GM23338 (cell line): ENCODE data around the gene SF3B4. TPM values are rescaled to one million over a fixed set of nuclear protein-coding genes. Genes with fewer than 3 reads are reported as not detected.

Source experiments
- ATAC-seq: fragments of 200-7000 bp; cut with Tn5 transposase; 3 replicates; pipeline ENCODE4 v1.9.1; 2020
- DNase-seq: peaks from one replicate; pipeline ENCODE4 v3.0.0-alpha.2; 2015; ENCODE audit warnings: low spot score
- H2AFZ ChIP-seq: fragments of 200-600 bp; sonication (generic); 2 replicates; pipeline ENCODE4 v1.8.0; 2016; ENCODE audit warnings: antibody characterized with exemption, mild to moderate bottlenecking, moderate library complexity
- H3F3A ChIP-seq: fragments of 200-600 bp; sonication (generic); replicated peaks from 2 replicates; pipeline ENCODE4 v1.8.0; 2017; ENCODE audit warnings: antibody characterized with exemption, mixed run types, low read depth
- H3K27ac ChIP-seq: fragments of 200-600 bp; sonication (generic); 2 replicates; pipeline ENCODE4 v1.6.1; 2016; ENCODE audit warnings: low read depth
- H3K27me3 ChIP-seq: fragments of 200-600 bp; sonication (generic); 2 replicates; pipeline ENCODE4 v1.8.0; 2016; ENCODE audit warnings: mild to moderate bottlenecking, mixed run types, moderate library complexity; ENCODE audit not compliant: insufficient read depth
- H3K36me3 ChIP-seq: fragments of 200-600 bp; sonication (generic); 2 replicates; pipeline ENCODE4 v1.8.0; 2016; ENCODE audit warnings: mild to moderate bottlenecking; ENCODE audit not compliant: insufficient read depth
- H3K4me1 ChIP-seq: fragments of 200-600 bp; sonication (generic); 2 replicates; pipeline ENCODE4 v1.8.0; 2016; ENCODE audit warnings: mild to moderate bottlenecking, moderate library complexity; ENCODE audit not compliant: insufficient read depth
- H3K4me2 ChIP-seq: fragments of 200-600 bp; sonication (generic); 2 replicates; pipeline ENCODE4 v1.7.1; 2017; ENCODE audit warnings: mixed run types
- H3K4me3 ChIP-seq: fragments of 200-600 bp; sonication (generic); 2 replicates; pipeline ENCODE4 v1.6.1; 2016; ENCODE audit warnings: mixed run types
- H3K79me2 ChIP-seq: fragments of 200-600 bp; sonication (generic); replicated peaks from 2 replicates; pipeline ENCODE4 v1.8.0; 2017; ENCODE audit warnings: mild to moderate bottlenecking; ENCODE audit not compliant: insufficient read depth
- H3K9me2 ChIP-seq: fragments of 200-600 bp; sonication (generic); 2 replicates; pipeline ENCODE4 v1.8.0; 2017; ENCODE audit not compliant: insufficient read depth
- H4K20me1 ChIP-seq: fragments of 200-600 bp; sonication (generic); replicated peaks from 2 replicates; pipeline ENCODE4 v1.8.0; 2017; ENCODE audit warnings: mild to moderate bottlenecking; ENCODE audit not compliant: insufficient read depth
- H3K27ac Mint-ChIP-seq: 2 replicates; pipeline ENCODE4 v1.8.0; 2020; ENCODE audit warnings: inconsistent platforms, mild to moderate bottlenecking, moderate library complexity, mixed read lengths
- H3K27me3 Mint-ChIP-seq: 3 replicates; pipeline ENCODE4 v1.8.0; 2022; ENCODE audit warnings: low read depth, mild to moderate bottlenecking, moderate library complexity, mixed read lengths, inconsistent platforms; ENCODE audit not compliant: insufficient read depth, poor library complexity
- H3K36me3 Mint-ChIP-seq: 3 replicates; pipeline ENCODE4 v1.8.0; 2021; ENCODE audit warnings: low read depth, mild to moderate bottlenecking, inconsistent platforms, moderate library complexity, mixed read lengths
- H3K4me1 Mint-ChIP-seq: 3 replicates; pipeline ENCODE4 v1.8.0; 2020; ENCODE audit warnings: mild to moderate bottlenecking, inconsistent platforms, mixed read lengths
- H3K4me3 Mint-ChIP-seq: 3 replicates; pipeline ENCODE4 v1.8.0; 2021; ENCODE audit warnings: moderate library complexity, mild to moderate bottlenecking, inconsistent platforms, mixed read lengths
- H3K9me3 Mint-ChIP-seq: 3 replicates; pipeline ENCODE4 v1.8.0; 2020; ENCODE audit warnings: moderate library complexity, mild to moderate bottlenecking, inconsistent platforms, mixed read lengths
- CREB1 ChIP-seq: fragments of 250-450 bp; sonication (Bioruptor Pico); IDR thresholded peaks from 2 replicates; pipeline ENCODE4 v1.5.0; 2020; ENCODE audit warnings: low read depth, mild to moderate bottlenecking, moderate library complexity
- EZH2phosphoT487 ChIP-seq: fragments of 200-600 bp; sonication (generic); IDR thresholded peaks from one replicate; pipeline ENCODE4 v1.8.1; 2018; ENCODE audit warnings: antibody characterized with exemption; ENCODE audit not compliant: unreplicated experiment
- JUNB ChIP-seq: IDR thresholded peaks from one replicate; pipeline ENCODE4 v1.6.1; 2016; ENCODE audit warnings: antibody characterized with exemption; ENCODE audit not compliant: unreplicated experiment
- NANOG ChIP-seq: IDR thresholded peaks from 2 replicates; pipeline ENCODE4 v1.6.1; 2016; ENCODE audit warnings: antibody characterized with exemption, borderline replicate concordance
- POLR2AphosphoS5 ChIP-seq: IDR thresholded peaks from 2 replicates; pipeline ENCODE4 v1.6.1; 2016; ENCODE audit warnings: antibody characterized with exemption, low read depth
- REST ChIP-seq: IDR thresholded peaks from one replicate; pipeline ENCODE4 v1.6.1; 2018; ENCODE audit warnings: antibody characterized with exemption; ENCODE audit not compliant: unreplicated experiment
- STAT1 ChIP-seq: IDR thresholded peaks from one replicate; pipeline ENCODE4 v1.6.1; 2016; ENCODE audit warnings: antibody characterized with exemption; ENCODE audit not compliant: unreplicated experiment
- ZNF114 ChIP-seq: fragments of 250-450 bp; sonication (Bioruptor Pico); IDR thresholded peaks from 2 replicates; pipeline ENCODE4 v1.5.0; 2020; ENCODE audit warnings: mild to moderate bottlenecking, moderate library complexity
- ZNF331 ChIP-seq: fragments of 250-450 bp; sonication (Bioruptor Pico); IDR thresholded peaks from 2 replicates; pipeline ENCODE4 v1.5.0; 2020; ENCODE audit warnings: low read depth, mild to moderate bottlenecking, moderate library complexity
- polyA plus RNA-seq: library from polyadenylated mRNA; unstranded; fragments of >200 nt; fragmentation: Nextera tagmentation; extraction: Ambion mirVana; gene quantifications from 2 replicates; pipeline ENCODE4 v1.2.1, GENCODE V29; 2016
- total RNA-seq: library from RNA; depleted of rRNA; stranded (reverse); fragments of >200 nt; shearing (Covaris generic); gene quantifications from 2 replicates; pipeline ENCODE4 v1.2.3, GENCODE V29; 2014
- TF ChIP-seq, protein P1 (sequence below): fragments of 250-450 bp; sonication (Bioruptor Pico); IDR thresholded peaks from 2 replicates; pipeline ENCODE4 v1.5.0; 2020; ENCODE audit warnings: mild to moderate bottlenecking, moderate library complexity
- TF ChIP-seq, protein P2 (sequence below): IDR thresholded peaks from 2 replicates; pipeline ENCODE4 v1.6.1; 2016; ENCODE audit warnings: antibody characterized with exemption

SF3B4 gene
- total and polyA plus RNA-seq, 2 experiments from 2014 or later, result 48.7 to 84.0 TPM

GRCh38 chr1:149925751-149926150 lies 1.9 kb downstream of the SF3B4 start:
- no peaks in the 10 kb centered on the region for H3K9me2 ChIP-seq
- DNase-seq (no peak), ATAC-seq (no peak)
- H3K27me3 ChIP-seq, result no peaks in the 10 kb centered on the region
- Mint-ChIP-seq H3K27me3 (peaks cover 7% of the 10 kb centered on the region), H3K4me1 (peaks cover 16% of the 10 kb centered on the region), H3K27ac (no peak overlapping the region), H3K9me3 (no peaks in the 10 kb centered on the region), H3K4me3 (peak overlapping the region; percentile 98), H3K36me3 (peaks cover 53% of the 10 kb centered on the region)
- peaks cover 12% of the 10 kb centered on the region for H4K20me1 ChIP-seq
- H2AFZ ChIP-seq, result no peak overlapping the region
- peaks cover 21% of the 10 kb centered on the region for H3F3A ChIP-seq
- H3K4me2 ChIP-seq, result no peak overlapping the region
- peaks cover 20% of the 10 kb centered on the region for H3K4me1 ChIP-seq
- H3K36me3 ChIP-seq, result peaks cover 40% of the 10 kb centered on the region
- peak overlapping the region; percentile 75; the same call in 1 of the 2 replicates for H3K4me3 ChIP-seq
- H3K79me2 ChIP-seq, result peaks cover 32% of the 10 kb centered on the region
- no peak overlapping the region for H3K27ac ChIP-seq
- no peak for TF ChIP-seq CREB1
- TF ChIP-seq NANOG, result no peak

- H3K36me3 ChIP-seq, result peaks cover 40% of the 10 kb centered on the region
- peaks cover 32% of the 10 kb centered on the region for H3K79me2 ChIP-seq
- no peaks in the 10 kb centered on the region for H3K27me3 ChIP-seq
- Mint-ChIP-seq H3K27ac (no peak overlapping the region), H3K36me3 (peaks cover 53% of the 10 kb centered on the region), H3K4me1 (peaks cover 16% of the 10 kb centered on the region), H3K4me3 (peak overlapping the region; percentile 51), H3K27me3 (peaks cover 8% of the 10 kb centered on the region), H3K9me3 (no peaks in the 10 kb centered on the region)
- H3K9me2 ChIP-seq, result no peaks in the 10 kb centered on the region
- no peak overlapping the region for H2AFZ ChIP-seq
- no peak overlapping the region for H3K4me3 ChIP-seq
- DNase-seq (no peak), ATAC-seq (no peak)
- H3K27ac ChIP-seq, result no peak overlapping the region
- peaks cover 21% of the 10 kb centered on the region for H3F3A ChIP-seq
- H4K20me1 ChIP-seq, result peaks cover 12% of the 10 kb centered on the region
- H3K4me1 ChIP-seq, result peaks cover 20% of the 10 kb centered on the region
- no peak overlapping the region for H3K4me2 ChIP-seq
- TF ChIP-seq REST (no peak), POLR2AphosphoS5 (no peak), EZH2phosphoT487 (no peak), ZNF331 (CRISPR knock-in tag) (no peak), JUNB (no peak), CREB1 (no peak), STAT1 (no peak), ZNF114 (CRISPR knock-in tag) (no peak)
- TF ChIP-seq, protein P1, sequence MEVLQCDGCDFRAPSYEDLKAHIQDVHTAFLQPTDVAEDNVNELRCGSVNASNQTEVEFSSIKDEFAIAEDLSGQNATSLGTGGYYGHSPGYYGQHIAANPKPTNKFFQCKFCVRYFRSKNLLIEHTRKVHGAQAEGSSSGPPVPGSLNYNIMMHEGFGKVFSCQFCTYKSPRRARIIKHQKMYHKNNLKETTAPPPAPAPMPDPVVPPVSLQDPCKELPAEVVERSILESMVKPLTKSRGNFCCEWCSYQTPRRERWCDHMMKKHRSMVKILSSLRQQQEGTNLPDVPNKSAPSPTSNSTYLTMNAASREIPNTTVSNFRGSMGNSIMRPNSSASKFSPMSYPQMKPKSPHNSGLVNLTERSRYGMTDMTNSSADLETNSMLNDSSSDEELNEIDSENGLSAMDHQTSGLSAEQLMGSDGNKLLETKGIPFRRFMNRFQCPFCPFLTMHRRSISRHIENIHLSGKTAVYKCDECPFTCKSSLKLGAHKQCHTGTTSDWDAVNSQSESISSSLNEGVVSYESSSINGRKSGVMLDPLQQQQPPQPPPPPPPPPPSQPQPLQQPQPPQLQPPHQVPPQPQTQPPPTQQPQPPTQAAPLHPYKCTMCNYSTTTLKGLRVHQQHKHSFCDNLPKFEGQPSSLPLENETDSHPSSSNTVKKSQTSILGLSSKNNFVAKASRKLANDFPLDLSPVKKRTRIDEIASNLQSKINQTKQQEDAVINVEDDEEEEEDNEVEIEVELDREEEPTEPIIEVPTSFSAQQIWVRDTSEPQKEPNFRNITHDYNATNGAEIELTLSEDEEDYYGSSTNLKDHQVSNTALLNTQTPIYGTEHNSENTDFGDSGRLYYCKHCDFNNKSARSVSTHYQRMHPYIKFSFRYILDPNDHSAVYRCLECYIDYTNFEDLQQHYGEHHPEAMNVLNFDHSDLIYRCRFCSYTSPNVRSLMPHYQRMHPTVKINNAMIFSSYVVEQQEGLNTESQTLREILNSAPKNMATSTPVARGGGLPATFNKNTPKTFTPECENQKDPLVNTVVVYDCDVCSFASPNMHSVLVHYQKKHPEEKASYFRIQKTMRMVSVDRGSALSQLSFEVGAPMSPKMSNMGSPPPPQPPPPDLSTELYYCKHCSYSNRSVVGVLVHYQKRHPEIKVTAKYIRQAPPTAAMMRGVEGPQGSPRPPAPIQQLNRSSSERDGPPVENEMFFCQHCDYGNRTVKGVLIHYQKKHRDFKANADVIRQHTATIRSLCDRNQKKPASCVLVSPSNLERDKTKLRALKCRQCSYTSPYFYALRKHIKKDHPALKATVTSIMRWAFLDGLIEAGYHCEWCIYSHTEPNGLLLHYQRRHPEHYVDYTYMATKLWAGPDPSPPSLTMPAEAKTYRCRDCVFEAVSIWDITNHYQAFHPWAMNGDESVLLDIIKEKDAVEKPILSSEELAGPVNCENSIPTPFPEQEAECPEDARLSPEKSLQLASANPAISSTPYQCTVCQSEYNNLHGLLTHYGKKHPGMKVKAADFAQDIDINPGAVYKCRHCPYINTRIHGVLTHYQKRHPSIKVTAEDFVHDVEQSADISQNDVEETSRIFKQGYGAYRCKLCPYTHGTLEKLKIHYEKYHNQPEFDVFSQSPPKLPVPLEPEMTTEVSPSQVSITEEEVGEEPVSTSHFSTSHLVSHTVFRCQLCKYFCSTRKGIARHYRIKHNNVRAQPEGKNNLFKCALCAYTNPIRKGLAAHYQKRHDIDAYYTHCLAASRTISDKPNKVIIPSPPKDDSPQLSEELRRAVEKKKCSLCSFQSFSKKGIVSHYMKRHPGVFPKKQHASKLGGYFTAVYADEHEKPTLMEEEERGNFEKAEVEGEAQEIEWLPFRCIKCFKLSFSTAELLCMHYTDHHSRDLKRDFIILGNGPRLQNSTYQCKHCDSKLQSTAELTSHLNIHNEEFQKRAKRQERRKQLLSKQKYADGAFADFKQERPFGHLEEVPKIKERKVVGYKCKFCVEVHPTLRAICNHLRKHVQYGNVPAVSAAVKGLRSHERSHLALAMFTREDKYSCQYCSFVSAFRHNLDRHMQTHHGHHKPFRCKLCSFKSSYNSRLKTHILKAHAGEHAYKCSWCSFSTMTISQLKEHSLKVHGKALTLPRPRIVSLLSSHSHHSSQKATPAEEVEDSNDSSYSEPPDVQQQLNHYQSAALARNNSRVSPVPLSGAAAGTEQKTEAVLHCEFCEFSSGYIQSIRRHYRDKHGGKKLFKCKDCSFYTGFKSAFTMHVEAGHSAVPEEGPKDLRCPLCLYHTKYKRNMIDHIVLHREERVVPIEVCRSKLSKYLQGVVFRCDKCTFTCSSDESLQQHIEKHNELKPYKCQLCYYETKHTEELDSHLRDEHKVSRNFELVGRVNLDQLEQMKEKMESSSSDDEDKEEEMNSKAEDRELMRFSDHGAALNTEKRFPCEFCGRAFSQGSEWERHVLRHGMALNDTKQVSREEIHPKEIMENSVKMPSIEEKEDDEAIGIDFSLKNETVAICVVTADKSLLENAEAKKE (CRISPR knock-in tag), result no peak
- TF ChIP-seq, protein P2, sequence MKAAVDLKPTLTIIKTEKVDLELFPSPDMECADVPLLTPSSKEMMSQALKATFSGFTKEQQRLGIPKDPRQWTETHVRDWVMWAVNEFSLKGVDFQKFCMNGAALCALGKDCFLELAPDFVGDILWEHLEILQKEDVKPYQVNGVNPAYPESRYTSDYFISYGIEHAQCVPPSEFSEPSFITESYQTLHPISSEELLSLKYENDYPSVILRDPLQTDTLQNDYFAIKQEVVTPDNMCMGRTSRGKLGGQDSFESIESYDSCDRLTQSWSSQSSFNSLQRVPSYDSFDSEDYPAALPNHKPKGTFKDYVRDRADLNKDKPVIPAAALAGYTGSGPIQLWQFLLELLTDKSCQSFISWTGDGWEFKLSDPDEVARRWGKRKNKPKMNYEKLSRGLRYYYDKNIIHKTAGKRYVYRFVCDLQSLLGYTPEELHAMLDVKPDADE, result no peak
These were observed 2.3 kb downstream of the SF3B4 start for GRCh38 chr1:149925345-149925744.
